ENCODE data around the gene ECHDC3.
"Not testable (repeated sequence)": the region's sequence is repeated elsewhere in the genome, so short reads cannot be mapped to it uniquely, and the experiment has no call there.

The ECHDC3 gene

GRCh38 chr10:11707624-11708350 is 34.4 kb upstream of the ECHDC3 start:
- ATAC-seq (ENCODE audit: low read depth), result no peak
- Mint-ChIP-seq H3K27ac (no peak overlapping the region), H3K36me3 (peaks cover 2% of the 10 kb centered on the region), H3K9me3 (no peaks in the 10 kb centered on the region), H3K4me1 (peaks cover 24% of the 10 kb centered on the region), H3K4me3 (no peak overlapping the region), H3K27me3 (no peaks in the 10 kb centered on the region)
- no peak for DNase-seq (ENCODE audit: low spot score in 2 of 2)

GRCh38 chr10:11708801-11709200 is 33.4 kb upstream of the ECHDC3 start:
- H3K9me3 Mint-ChIP-seq; H3K4me3 Mint-ChIP-seq; H3K27ac Mint-ChIP-seq; ATAC-seq (ENCODE audit: low read depth); H3K36me3 Mint-ChIP-seq; DNase-seq (ENCODE audit: low spot score in 2 of 2); H3K27me3 Mint-ChIP-seq: not testable (repeated sequence)
- peaks cover 31% of the 10 kb centered on the region for H3K4me1 Mint-ChIP-seq

- Mint-ChIP-seq H3K4me3 (no peak overlapping the region), H3K36me3 (no peaks in the 10 kb centered on the region), H3K4me1 (peaks cover 30% of the 10 kb centered on the region), H3K9me3 (no peaks in the 10 kb centered on the region), H3K27me3 (no peaks in the 10 kb centered on the region), H3K27ac (no peak overlapping the region)
- ATAC-seq (ENCODE audit: low read depth), result no peak
- no peak for DNase-seq (ENCODE audit: low spot score in 2 of 2)
Measured at GRCh38 chr10:11712744-11713143, 29.4 kb upstream of the ECHDC3 start.

GRCh38 chr10:11713186-11713743 is 28.9 kb upstream of the ECHDC3 start:
- Mint-ChIP-seq H3K4me1 (peaks cover 29% of the 10 kb centered on the region), H3K27me3 (no peaks in the 10 kb centered on the region), H3K36me3 (no peaks in the 10 kb centered on the region), H3K9me3 (no peaks in the 10 kb centered on the region), H3K27ac (no peak overlapping the region), H3K4me3 (no peak overlapping the region)
- DNase-seq (ENCODE audit: low spot score in 2 of 2) (no peak), ATAC-seq (ENCODE audit: low read depth) (no peak)

GRCh38 chr10:11713963-11714362 is 28.2 kb upstream of the ECHDC3 start:
- H3K27me3 Mint-ChIP-seq, result no peaks in the 10 kb centered on the region
- H3K4me3 Mint-ChIP-seq, result no peak overlapping the region
- H3K27ac Mint-ChIP-seq, result no peak overlapping the region
- ATAC-seq (ENCODE audit: low read depth), result no peak
- H3K4me1 Mint-ChIP-seq, result peaks cover 32% of the 10 kb centered on the region
- no peaks in the 10 kb centered on the region for H3K36me3 Mint-ChIP-seq
- H3K9me3 Mint-ChIP-seq, result no peaks in the 10 kb centered on the region
- DNase-seq (ENCODE audit: low spot score in 2 of 2), result no peak

GRCh38 chr10:11714750-11715365 is 27.3 kb upstream of the ECHDC3 start:
- Mint-ChIP-seq H3K9me3 (no peaks in the 10 kb centered on the region), H3K27ac (peak overlapping the region; percentile 51), H3K4me1 (peaks cover 36% of the 10 kb centered on the region), H3K27me3 (no peaks in the 10 kb centered on the region), H3K4me3 (no peak overlapping the region), H3K36me3 (no peaks in the 10 kb centered on the region)
- ATAC-seq (ENCODE audit: low read depth), result no peak
- no peak for DNase-seq (ENCODE audit: low spot score in 2 of 2)

- no peaks in the 10 kb centered on the region for H3K9me3 Mint-ChIP-seq
- no peaks in the 10 kb centered on the region for H3K36me3 Mint-ChIP-seq
- H3K27ac Mint-ChIP-seq, result peak overlapping the region; percentile 51
- peaks cover 38% of the 10 kb centered on the region for H3K4me1 Mint-ChIP-seq
- no peak overlapping the region for H3K4me3 Mint-ChIP-seq
- ATAC-seq (ENCODE audit: low read depth) (no peak), DNase-seq (ENCODE audit: low spot score in 2 of 2) (no peak)
- no peaks in the 10 kb centered on the region for H3K27me3 Mint-ChIP-seq
Measured at GRCh38 chr10:11715815-11716494, 26.2 kb upstream of the ECHDC3 start.

- H3K27me3 Mint-ChIP-seq, result no peaks in the 10 kb centered on the region
- ATAC-seq (ENCODE audit: low read depth) (no peak), DNase-seq (ENCODE audit: low spot score in 2 of 2) (no peak)
- H3K36me3 Mint-ChIP-seq, result no peaks in the 10 kb centered on the region
- H3K4me3 Mint-ChIP-seq, result no peak overlapping the region
- H3K9me3 Mint-ChIP-seq, result no peaks in the 10 kb centered on the region
- H3K4me1 Mint-ChIP-seq, result peaks cover 42% of the 10 kb centered on the region
- H3K27ac Mint-ChIP-seq, result no peak overlapping the region
Measured at GRCh38 chr10:11716686-11717085, 25.5 kb upstream of the ECHDC3 start.

- DNase-seq (ENCODE audit: low spot score in 2 of 2) (no peak), ATAC-seq (ENCODE audit: low read depth) (no peak)
- Mint-ChIP-seq H3K4me3 (peak overlapping the region; percentile 34), H3K27ac (peak overlapping the region; percentile 76), H3K4me1 (peaks cover 35% of the 10 kb centered on the region), H3K9me3 (no peaks in the 10 kb centered on the region), H3K27me3 (no peaks in the 10 kb centered on the region), H3K36me3 (no peaks in the 10 kb centered on the region)
Measured at GRCh38 chr10:11719496-11720259, 22.5 kb upstream of the ECHDC3 start.

GRCh38 chr10:11720260-11720741 is 21.9 kb upstream of the ECHDC3 start:
- Mint-ChIP-seq H3K4me1 (peaks cover 38% of the 10 kb centered on the region), H3K27me3 (no peaks in the 10 kb centered on the region), H3K4me3 (peak overlapping the region; percentile 34), H3K27ac (peak overlapping the region; percentile 76), H3K36me3 (no peaks in the 10 kb centered on the region), H3K9me3 (no peaks in the 10 kb centered on the region)
- no peak for DNase-seq (ENCODE audit: low spot score in 2 of 2)
- no peak for ATAC-seq (ENCODE audit: low read depth)

- Mint-ChIP-seq H3K4me3 (no peak overlapping the region), H3K27ac (no peak overlapping the region), H3K9me3 (no peaks in the 10 kb centered on the region), H3K4me1 (peaks cover 35% of the 10 kb centered on the region), H3K27me3 (no peaks in the 10 kb centered on the region), H3K36me3 (no peaks in the 10 kb centered on the region)
- ATAC-seq (ENCODE audit: low read depth), result no peak
- no peak for DNase-seq (ENCODE audit: low spot score in 2 of 2)
Measured at GRCh38 chr10:11721806-11722205, 20.4 kb upstream of the ECHDC3 start.

GRCh38 chr10:11723359-11723758 is 18.8 kb upstream of the ECHDC3 start:
- peaks cover 28% of the 10 kb centered on the region for H3K4me1 Mint-ChIP-seq
- H3K27me3 Mint-ChIP-seq, result no peaks in the 10 kb centered on the region
- H3K27ac Mint-ChIP-seq, result no peak overlapping the region
- no peak for DNase-seq (ENCODE audit: low spot score in 2 of 2)
- no peak for ATAC-seq (ENCODE audit: low read depth)
- H3K9me3 Mint-ChIP-seq, result no peaks in the 10 kb centered on the region
- no peaks in the 10 kb centered on the region for H3K36me3 Mint-ChIP-seq
- H3K4me3 Mint-ChIP-seq, result no peak overlapping the region

- Mint-ChIP-seq H3K4me3 (peak overlapping the region; percentile 38), H3K27ac (peak overlapping the region; percentile 17), H3K27me3 (no peaks in the 10 kb centered on the region), H3K36me3 (no peaks in the 10 kb centered on the region), H3K9me3 (no peaks in the 10 kb centered on the region), H3K4me1 (peaks cover 18% of the 10 kb centered on the region)
- DNase-seq (ENCODE audit: low spot score in 2 of 2) (peak; percentile 35 to 63), ATAC-seq (ENCODE audit: low read depth) (peak; percentile 92)
Measured at GRCh38 chr10:11724938-11725776, 17.0 kb upstream of the ECHDC3 start.
